Activated effector memory CD4-positive, alpha-beta T cell treated with Interleukin-2 at 50 U/mL for 16 hours (primary cell): Measurements from ENCODE around the gene LCLAT1.

Experiments used
- DNase-seq: peaks from one replicate; pipeline ENCODE4 v3.0.0-alpha.2; 2020

Gene LCLAT1

GRCh38 chr2:30527411-30527810 lies 80.4 kb downstream of the LCLAT1 start:
- no peak for DNase-seq

- DNase-seq = no peak
Measured at GRCh38 chr2:30527859-30528258, 80.8 kb downstream of the LCLAT1 start.

- DNase-seq = no peak
Measured at GRCh38 chr2:30530346-30530745, 83.3 kb downstream of the LCLAT1 start.

GRCh38 chr2:30541680-30542079 lies 94.6 kb downstream of the LCLAT1 start:
- DNase-seq = no peak

GRCh38 chr2:30545875-30546274 lies 98.8 kb downstream of the LCLAT1 start:
- DNase-seq = no peak

- DNase-seq = no peak
Measured at GRCh38 chr2:30548386-30548785, 101.3 kb downstream of the LCLAT1 start.

GRCh38 chr2:30549096-30549495 lies 102.0 kb downstream of the LCLAT1 start:
- DNase-seq = no peak

GRCh38 chr2:30559544-30560275 lies 112.7 kb downstream of the LCLAT1 start:
- DNase-seq = no peak

- no peak for DNase-seq
Measured at GRCh38 chr2:30561349-30561748, 114.3 kb downstream of the LCLAT1 start.

- no peak for DNase-seq
Measured at GRCh38 chr2:30565851-30566358, 118.9 kb downstream of the LCLAT1 start.

- DNase-seq = no peak
Measured at GRCh38 chr2:30566631-30567030, 119.6 kb downstream of the LCLAT1 start.

- DNase-seq = no peak
Measured at GRCh38 chr2:30567317-30567716, 120.3 kb downstream of the LCLAT1 start.

GRCh38 chr2:30569946-30570345 lies 122.9 kb downstream of the LCLAT1 start:
- no peak for DNase-seq

GRCh38 chr2:30577151-30577550 lies 130.1 kb downstream of the LCLAT1 start:
- no peak for DNase-seq

- no peak for DNase-seq
Measured at GRCh38 chr2:30580391-30580790, 133.3 kb downstream of the LCLAT1 start.

- no peak for DNase-seq
Measured at GRCh38 chr2:30582521-30582920, 135.5 kb downstream of the LCLAT1 start.

- no peak for DNase-seq
Measured at GRCh38 chr2:30583204-30583749, 136.2 kb downstream of the LCLAT1 start.

GRCh38 chr2:30584116-30584515 lies 137.1 kb downstream of the LCLAT1 start:
- DNase-seq = no peak

GRCh38 chr2:30588994-30589393 lies 141.9 kb downstream of the LCLAT1 start:
- no peak for DNase-seq

- DNase-seq = no peak
Measured at GRCh38 chr2:30590407-30590806, 143.4 kb downstream of the LCLAT1 start.

GRCh38 chr2:30591186-30591585 lies 144.1 kb downstream of the LCLAT1 start:
- DNase-seq = no peak

- DNase-seq = no peak
Measured at GRCh38 chr2:30601375-30601774, 154.3 kb downstream of the LCLAT1 start.

GRCh38 chr2:30605197-30605596 lies 158.2 kb downstream of the LCLAT1 start:
- DNase-seq = no peak

- DNase-seq = no peak
Measured at GRCh38 chr2:30608643-30609042, 161.6 kb downstream of the LCLAT1 start.

GRCh38 chr2:30611583-30611982 lies 164.5 kb downstream of the LCLAT1 start:
- no peak for DNase-seq
